GM21360 (cell line): ENCODE measurements around the gene TRPV2.
"Not testable (repeated sequence)": the region's sequence is repeated elsewhere in the genome, so short reads cannot be mapped to it uniquely, and the experiment has no call there.

Experiments used
- ATAC-seq: cut with Tn5 transposase; IDR thresholded peaks from one replicate; pipeline ENCODE4 v1.9.1; 2021; ENCODE audit warnings: mild to moderate bottlenecking, moderate library complexity; ENCODE audit not compliant: unreplicated experiment

TRPV2 gene

GRCh38 chr17:16435925-16436886 lies 20.8 kb downstream of the TRPV2 start:
- ATAC-seq, result no peak

- no peak for ATAC-seq
Measured at GRCh38 chr17:16437083-16437482, 21.7 kb downstream of the TRPV2 start.

GRCh38 chr17:16438173-16438556 lies 22.8 kb downstream of the TRPV2 start:
- no peak for ATAC-seq

GRCh38 chr17:16438557-16439302 lies 23.4 kb downstream of the TRPV2 start:
- ATAC-seq, result peak; percentile 75

- ATAC-seq, result no peak
Measured at GRCh38 chr17:16439303-16439791, 24.0 kb downstream of the TRPV2 start.

GRCh38 chr17:16439811-16440351 lies 24.5 kb downstream of the TRPV2 start:
- ATAC-seq, result no peak

GRCh38 chr17:16440354-16440753 lies 25.0 kb downstream of the TRPV2 start:
- not testable (repeated sequence) for ATAC-seq

GRCh38 chr17:16440901-16441629 lies 25.7 kb downstream of the TRPV2 start:
- no peak for ATAC-seq

- no peak for ATAC-seq
Measured at GRCh38 chr17:16442141-16442540, 26.8 kb downstream of the TRPV2 start.

- ATAC-seq, result no peak
Measured at GRCh38 chr17:16442594-16443510, 27.5 kb downstream of the TRPV2 start.

GRCh38 chr17:16443511-16444257 lies 28.3 kb downstream of the TRPV2 start:
- no peak for ATAC-seq

GRCh38 chr17:16444258-16444886 lies 29.0 kb downstream of the TRPV2 start:
- ATAC-seq, result no peak

- ATAC-seq, result no peak
Measured at GRCh38 chr17:16446338-16446983, 31.1 kb downstream of the TRPV2 start.

- ATAC-seq, result no peak
Measured at GRCh38 chr17:16447676-16448075, 32.3 kb downstream of the TRPV2 start.

GRCh38 chr17:16448490-16448889 lies 33.1 kb downstream of the TRPV2 start:
- ATAC-seq, result no peak

GRCh38 chr17:16449121-16449570 lies 33.8 kb downstream of the TRPV2 start:
- ATAC-seq, result no peak

- no peak for ATAC-seq
Measured at GRCh38 chr17:16450028-16450427, 34.7 kb downstream of the TRPV2 start.

GRCh38 chr17:16452268-16452667 lies 36.9 kb downstream of the TRPV2 start:
- not testable (repeated sequence) for ATAC-seq
